GM21526 (cell line): ENCODE results near the gene FECH.
"Not testable (repeated sequence)": the region's sequence is repeated elsewhere in the genome, so short reads cannot be mapped to it uniquely, and the experiment has no call there.

Experiments
- ATAC-seq: cut with Tn5 transposase; IDR thresholded peaks from one replicate; pipeline ENCODE4 v1.9.1; 2021; ENCODE audit warnings: moderate library complexity; ENCODE audit not compliant: unreplicated experiment, low FRiP score

The FECH gene

GRCh38 chr18:57586251-57587049 lies at the start of gene FECH:
FECH (minus strand) TSS chr18:57586702; CDS start chr18:57586620, 82 bp downstream.
- peak; percentile 91 for ATAC-seq

GRCh38 chr18:57635003-57635822 lies 48.7 kb upstream of the FECH start:
- ATAC-seq = no peak

- ATAC-seq = no peak
Observed at GRCh38 chr18:57631697-57632096, 45.2 kb upstream of the FECH start.

GRCh38 chr18:57630754-57631595 lies 44.5 kb upstream of the FECH start:
- peak; percentile 30 for ATAC-seq

GRCh38 chr18:57630002-57630753 lies 43.7 kb upstream of the FECH start:
- peak; percentile 88 for ATAC-seq

GRCh38 chr18:57629422-57629821 lies 42.9 kb upstream of the FECH start:
- no peak for ATAC-seq

GRCh38 chr18:57627488-57627887 lies 41.0 kb upstream of the FECH start:
- ATAC-seq = no peak

- ATAC-seq = no peak
Observed at GRCh38 chr18:57624988-57625387, 38.5 kb upstream of the FECH start.

- peak; percentile 15 for ATAC-seq
Observed at GRCh38 chr18:57621246-57621604, 34.7 kb upstream of the FECH start.

- ATAC-seq = no peak
Observed at GRCh38 chr18:57619876-57620275, 33.4 kb upstream of the FECH start.

- no peak for ATAC-seq
Observed at GRCh38 chr18:57618910-57619309, 32.4 kb upstream of the FECH start.

- no peak for ATAC-seq
Observed at GRCh38 chr18:57603871-57604270, 17.4 kb upstream of the FECH start.

- ATAC-seq = no peak
Observed at GRCh38 chr18:57595347-57595746, 8.8 kb upstream of the FECH start.

- ATAC-seq = not testable (repeated sequence)
Observed at GRCh38 chr18:57592716-57593115, 6.2 kb upstream of the FECH start.

- ATAC-seq = no peak
Observed at GRCh38 chr18:57589161-57589560, 2.7 kb upstream of the FECH start.

- ATAC-seq = no peak
Observed at GRCh38 chr18:57587098-57587661, 678 bp upstream of the FECH start.

- ATAC-seq = peak; percentile 5
Observed at GRCh38 chr18:57585855-57586250, 649 bp downstream of the FECH start.

GRCh38 chr18:57585421-57585820 lies 1.1 kb downstream of the FECH start:
- no peak for ATAC-seq

GRCh38 chr18:57584444-57584843 lies 2.1 kb downstream of the FECH start:
- no peak for ATAC-seq

GRCh38 chr18:57583297-57583835 lies 3.1 kb downstream of the FECH start:
- ATAC-seq = no peak
